ENCODE data around the gene MUC6.

- no peak for TF ChIP-seq EZH2phosphoT487 (IDR thresholded peaks at IDR 0.05; ENCODE audit: insufficient read depth, low read depth)
- no peak for TF ChIP-seq EZH2 (IDR thresholded peaks at IDR 0.05; ENCODE audit: insufficient read depth, poor library complexity, severe bottlenecking)
Observed at GRCh38 chr11:1078191-1078601, 41.7 kb upstream of the MUC6 start.

Data from GM23248 (cell line).